ENCODE results near the gene TMEM41A.

TMEM41A gene

GRCh38 chr3:185502987-185503386 lies 4.2 kb upstream of the TMEM41A start:
- TF ChIP-seq CTCF (IDR thresholded peaks at IDR 0.05; ENCODE audit: borderline replicate concordance, control extremely low read depth, extremely low read depth, insufficient read depth, missing control alignments) = no peak
- in situ Hi-C loops (cut with MboI; ENCODE audit: low sequenced_read_pairs, unreplicated experiment) = no loop called here
- DNase-seq (ENCODE audit: low spot score) = no peak

GRCh38 chr3:185490241-185490640 lies 8.6 kb downstream of the TMEM41A start:
- in situ Hi-C loops (cut with MboI; ENCODE audit: low sequenced_read_pairs, unreplicated experiment) = no loop called here
- DNase-seq (ENCODE audit: low spot score) = no peak
- TF ChIP-seq CTCF (IDR thresholded peaks at IDR 0.05; ENCODE audit: borderline replicate concordance, control extremely low read depth, extremely low read depth, insufficient read depth, missing control alignments) = no peak

- no peak for TF ChIP-seq CTCF (IDR thresholded peaks at IDR 0.05; ENCODE audit: borderline replicate concordance, control extremely low read depth, extremely low read depth, insufficient read depth, missing control alignments)
- no peak for DNase-seq (ENCODE audit: low spot score)
- in situ Hi-C loops (cut with MboI; ENCODE audit: low sequenced_read_pairs, unreplicated experiment) = no loop called here
These were observed 9.4 kb downstream of the TMEM41A start for GRCh38 chr3:185489462-185489861.

- TF ChIP-seq CTCF (IDR thresholded peaks at IDR 0.05; ENCODE audit: borderline replicate concordance, control extremely low read depth, extremely low read depth, insufficient read depth, missing control alignments) = no peak
- no peak for DNase-seq (ENCODE audit: low spot score)
- in situ Hi-C loops (cut with MboI; ENCODE audit: low sequenced_read_pairs, unreplicated experiment) = no loop called here
These were observed 10.4 kb downstream of the TMEM41A start for GRCh38 chr3:185488465-185488864.

GRCh38 chr3:185486394-185486793 lies 12.4 kb downstream of the TMEM41A start:
- no peak for TF ChIP-seq CTCF (IDR thresholded peaks at IDR 0.05; ENCODE audit: borderline replicate concordance, control extremely low read depth, extremely low read depth, insufficient read depth, missing control alignments)
- in situ Hi-C loops (cut with MboI; ENCODE audit: low sequenced_read_pairs, unreplicated experiment) = no loop called here
- no peak for DNase-seq (ENCODE audit: low spot score)

- no peak for DNase-seq (ENCODE audit: low spot score)
- TF ChIP-seq CTCF (IDR thresholded peaks at IDR 0.05; ENCODE audit: borderline replicate concordance, control extremely low read depth, extremely low read depth, insufficient read depth, missing control alignments) = no peak
- in situ Hi-C loops (cut with MboI; ENCODE audit: low sequenced_read_pairs, unreplicated experiment) = no loop called here
These were observed 14.5 kb downstream of the TMEM41A start for GRCh38 chr3:185484296-185484695.
